GM21390 (cell line): ENCODE data around the gene MFAP4.

ENCODE experiments used
- ATAC-seq: cut with Tn5 transposase; IDR thresholded peaks from one replicate; pipeline ENCODE4 v1.9.1; 2021; ENCODE audit not compliant: unreplicated experiment

The MFAP4 gene

GRCh38 chr17:19386051-19386929 is 700 bp downstream of the MFAP4 start:
- no peak for ATAC-seq

- ATAC-seq: no peak
Measured at GRCh38 chr17:19385521-19385983, 1.4 kb downstream of the MFAP4 start.

DNA sequence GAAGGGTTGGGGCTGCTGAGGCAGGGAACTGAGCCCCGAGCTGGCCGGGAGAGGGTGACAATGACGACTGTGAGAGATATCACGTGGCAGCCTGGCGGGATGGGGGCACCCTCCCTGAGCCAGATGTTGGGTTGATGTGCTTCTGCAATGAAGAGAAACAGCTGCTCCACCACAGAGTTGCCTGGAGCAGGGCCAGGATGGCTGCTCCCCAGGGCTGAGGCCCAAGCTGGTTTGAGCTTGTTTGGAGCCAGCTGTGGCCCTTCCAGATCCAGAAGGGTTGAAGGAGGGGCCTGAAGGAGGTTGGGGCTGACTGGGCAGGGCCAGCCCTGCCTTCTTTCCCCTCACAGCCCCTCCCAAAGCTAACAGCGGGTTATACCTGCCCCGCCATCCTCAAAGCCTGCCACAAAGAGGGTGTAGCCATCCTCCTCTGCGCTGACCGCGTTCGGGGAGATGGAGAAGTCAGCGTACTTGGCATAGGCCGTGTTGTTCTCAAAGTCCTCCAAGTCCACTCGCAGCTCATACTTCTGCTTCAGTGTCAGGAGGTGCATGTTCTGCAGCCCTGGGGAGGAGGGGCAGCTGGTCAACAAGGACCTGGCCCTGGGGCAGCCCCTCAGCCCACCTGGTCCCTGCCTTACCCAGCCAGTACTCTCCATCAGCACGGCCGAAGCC is 2.1 kb downstream of the MFAP4 start:
- no peak for ATAC-seq

- ATAC-seq: no peak
Measured at GRCh38 chr17:19383681-19384470, 3.1 kb downstream of the MFAP4 start.

- no peak for ATAC-seq
Measured at GRCh38 chr17:19382531-19383444, 4.2 kb downstream of the MFAP4 start.

DNA sequence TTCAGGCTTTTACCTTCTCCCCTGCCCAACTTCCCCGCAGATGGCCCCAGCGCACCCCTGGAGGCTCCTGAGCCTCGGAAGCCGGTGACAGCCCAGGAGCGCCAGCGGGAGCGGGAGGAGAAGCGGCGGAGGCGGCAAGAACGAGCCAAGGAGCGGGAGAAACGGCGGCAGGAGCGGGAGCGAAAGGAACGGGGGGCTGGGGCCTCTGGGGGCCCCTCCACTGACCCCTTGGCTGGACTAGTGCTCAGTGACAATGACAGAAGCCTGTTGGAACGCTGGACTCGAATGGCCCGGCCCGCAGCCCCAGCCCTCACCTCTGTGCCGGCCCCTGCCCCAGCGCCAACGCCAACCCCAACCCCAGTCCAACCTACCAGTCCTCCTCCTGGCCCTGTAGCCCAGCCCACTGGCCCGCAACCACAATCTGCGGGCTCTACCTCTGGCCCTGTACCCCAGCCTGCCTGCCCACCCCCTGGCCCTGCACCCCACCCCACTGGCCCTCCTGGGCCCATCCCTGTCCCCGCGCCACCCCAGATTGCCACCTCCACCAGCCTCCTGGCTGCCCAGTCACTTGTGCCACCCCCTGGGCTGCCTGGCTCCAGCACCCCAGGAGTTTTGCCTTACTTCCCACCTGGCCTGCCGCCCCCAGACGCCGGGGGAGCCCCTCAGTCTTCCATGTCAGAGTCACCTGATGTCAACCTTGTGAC is 5.1 kb downstream of the MFAP4 start:
- no peak for ATAC-seq

- no peak for ATAC-seq
Measured at GRCh38 chr17:19381361-19381740, 5.6 kb downstream of the MFAP4 start.

- ATAC-seq: no peak
Measured at GRCh38 chr17:19380481-19381301, 6.3 kb downstream of the MFAP4 start.

DNA sequence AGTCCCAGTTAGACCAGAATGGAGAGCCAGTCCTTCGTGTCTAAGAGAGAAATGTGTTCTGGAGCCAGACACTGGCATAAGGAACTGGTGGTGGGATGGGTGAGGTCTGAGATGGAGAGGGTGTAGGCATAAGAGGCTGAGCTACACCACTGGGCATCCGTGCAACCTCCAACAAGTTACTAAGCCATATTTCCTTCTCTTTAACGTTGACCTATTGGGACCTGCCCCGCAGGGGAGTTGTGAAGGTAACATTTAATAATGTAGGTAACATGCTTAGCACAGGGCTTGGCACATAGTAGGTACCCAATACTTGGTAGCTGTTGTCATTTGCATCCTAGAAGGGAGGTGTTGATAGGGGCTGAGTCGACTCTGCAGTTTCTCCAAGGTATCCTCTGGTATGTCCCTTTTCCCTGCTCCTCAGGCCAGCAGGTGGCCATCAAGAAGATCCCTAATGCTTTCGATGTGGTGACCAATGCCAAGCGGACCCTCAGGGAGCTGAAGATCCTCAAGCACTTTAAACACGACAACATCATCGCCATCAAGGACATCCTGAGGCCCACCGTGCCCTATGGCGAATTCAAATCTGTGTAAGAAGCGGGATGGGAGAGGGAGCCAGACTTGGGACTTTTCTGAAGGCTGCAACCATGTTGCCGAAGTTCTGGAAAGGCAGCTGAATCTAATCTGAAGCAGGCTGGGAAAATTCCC is 7.5 kb downstream of the MFAP4 start:
- no peak for ATAC-seq

DNA sequence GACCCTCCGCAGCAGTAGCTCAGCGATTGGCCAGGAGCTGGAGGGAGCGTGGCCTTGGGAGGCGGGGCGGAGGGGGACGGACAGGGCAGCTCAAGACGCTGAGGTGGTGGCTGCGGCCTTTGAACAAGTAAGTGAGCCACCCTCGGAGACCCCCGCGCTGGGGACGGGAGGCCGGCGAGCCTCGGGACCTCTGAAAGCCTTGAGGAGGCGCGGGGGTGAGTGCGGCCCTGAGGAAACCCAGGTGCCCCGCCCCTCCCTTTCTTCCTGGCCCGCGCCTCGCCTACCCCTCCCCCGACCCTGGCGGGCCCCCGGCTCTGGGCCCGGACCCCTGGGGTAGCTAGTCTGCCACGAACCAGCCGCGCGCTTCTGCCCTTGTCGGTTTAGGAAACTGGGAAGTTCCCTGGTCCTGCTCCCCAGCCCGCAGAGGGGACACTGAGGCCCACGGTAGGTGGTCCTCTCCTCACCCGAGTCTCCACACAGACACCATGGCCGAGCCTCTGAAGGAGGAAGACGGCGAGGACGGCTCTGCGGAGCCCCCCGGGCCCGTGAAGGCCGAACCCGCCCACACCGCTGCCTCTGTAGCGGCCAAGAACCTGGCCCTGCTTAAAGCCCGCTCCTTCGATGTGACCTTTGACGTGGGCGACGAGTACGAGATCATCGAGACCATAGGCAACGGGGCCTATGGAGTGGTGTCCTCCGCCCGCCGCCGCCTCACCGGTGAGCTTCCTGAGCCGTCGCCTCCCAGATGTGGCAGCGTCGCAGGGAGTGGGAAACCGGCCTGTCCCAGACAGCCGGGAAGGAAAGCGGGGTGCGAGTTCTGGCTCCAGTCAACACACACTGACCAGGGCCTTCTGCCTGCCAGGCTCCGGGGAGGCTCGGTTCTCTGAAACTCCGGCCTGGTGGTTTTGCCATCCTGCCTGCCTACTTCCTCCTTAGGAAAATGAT is 8.3 kb downstream of the MFAP4 start, which contains the start of gene MAPK7:
MAPK7 (plus strand) TSS at position 83 of the 945 bp plus-strand sequence; CDS start at position 486, 403 bp downstream.
- peak; percentile 9 for ATAC-seq

GRCh38 chr17:19377602-19378415 is 9.2 kb downstream of the MFAP4 start:
- peak; percentile 88 for ATAC-seq

DNA sequence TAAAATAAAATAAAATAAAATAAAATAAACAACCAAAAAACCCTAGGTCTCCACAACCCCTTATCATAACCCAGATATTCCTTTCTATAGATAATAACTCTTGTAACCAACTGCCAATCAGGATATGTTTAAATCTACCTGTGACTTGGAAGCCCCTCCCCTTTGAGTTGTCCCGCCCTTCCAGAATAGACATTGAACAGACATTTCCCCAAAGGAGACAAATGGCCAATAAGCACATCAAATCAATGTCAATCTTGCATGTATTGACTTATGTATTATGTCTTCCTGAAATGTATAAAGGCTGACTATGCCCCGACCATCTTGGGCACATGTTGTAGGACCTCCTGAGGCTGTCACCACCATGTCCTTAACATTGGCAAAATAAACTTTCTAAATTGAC is 10.2 kb downstream of the MFAP4 start:
- no peak for ATAC-seq

DNA sequence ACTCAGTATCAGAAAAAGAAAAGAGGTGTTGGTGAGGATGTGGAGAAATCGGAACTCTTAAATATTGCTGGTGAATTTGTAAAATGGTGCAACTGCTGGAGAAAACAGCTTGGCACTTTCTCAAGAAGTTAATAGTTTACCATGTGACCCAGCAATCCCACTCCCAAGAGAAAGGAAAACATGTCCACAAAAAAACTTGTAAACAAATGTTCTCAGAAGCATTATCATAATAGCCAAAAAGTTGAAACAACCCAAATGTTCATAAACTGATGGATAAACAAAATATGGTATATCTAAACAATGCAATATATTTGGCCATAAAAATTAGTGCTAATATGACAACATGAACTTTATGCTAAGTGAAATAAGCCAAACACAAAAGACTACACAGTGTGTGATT is 11.3 kb downstream of the MFAP4 start:
- ATAC-seq: no peak

DNA sequence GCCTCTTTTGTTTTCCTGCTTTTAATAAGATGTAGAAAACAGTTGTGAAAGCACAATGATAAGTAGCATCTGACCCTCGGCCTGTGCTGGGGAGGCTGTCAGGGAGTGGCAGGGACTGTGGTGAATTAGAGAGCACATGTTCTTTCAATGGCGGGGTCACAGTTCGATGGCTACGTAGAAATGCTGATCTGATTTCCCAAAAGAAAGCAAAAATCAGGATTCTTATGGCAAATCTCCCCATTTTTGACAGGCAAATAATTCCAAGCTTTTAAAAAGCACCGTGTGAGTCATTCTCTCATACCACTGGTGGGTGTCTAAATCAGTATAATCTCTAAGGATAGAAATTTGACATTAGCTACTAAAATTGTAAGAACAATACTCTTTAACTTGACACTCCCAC is 12.9 kb downstream of the MFAP4 start:
- ATAC-seq: no peak

DNA sequence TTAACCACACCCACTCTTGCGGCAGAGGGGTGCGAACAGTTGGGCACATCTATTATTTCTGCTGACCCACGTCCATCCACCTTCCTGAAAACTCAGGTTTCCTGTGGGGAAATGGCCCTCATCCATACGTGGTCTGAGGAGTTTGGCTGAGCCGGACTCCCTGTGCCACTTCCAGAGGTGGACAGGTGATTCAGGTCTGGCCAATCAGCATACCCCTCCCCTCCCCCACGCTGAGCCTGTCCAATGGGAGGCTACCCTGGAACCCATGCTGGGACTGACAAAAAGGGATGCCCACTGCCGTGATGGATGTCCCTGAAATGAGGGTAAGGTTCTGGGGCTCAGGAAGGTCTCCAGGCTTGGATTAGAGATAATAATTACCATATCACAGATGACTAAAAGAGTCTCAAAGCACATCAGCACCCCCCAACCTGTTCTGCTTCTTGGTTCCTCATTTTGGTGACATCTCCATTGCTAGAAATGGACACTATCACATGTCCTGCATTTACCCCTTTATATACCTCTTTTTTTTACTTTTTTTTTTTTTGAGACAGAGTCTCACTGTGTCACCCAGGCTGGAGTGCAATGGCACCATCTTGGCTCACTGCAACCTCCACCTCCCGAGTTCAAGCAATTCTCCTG is 14.0 kb downstream of the MFAP4 start:
- no peak for ATAC-seq

DNA sequence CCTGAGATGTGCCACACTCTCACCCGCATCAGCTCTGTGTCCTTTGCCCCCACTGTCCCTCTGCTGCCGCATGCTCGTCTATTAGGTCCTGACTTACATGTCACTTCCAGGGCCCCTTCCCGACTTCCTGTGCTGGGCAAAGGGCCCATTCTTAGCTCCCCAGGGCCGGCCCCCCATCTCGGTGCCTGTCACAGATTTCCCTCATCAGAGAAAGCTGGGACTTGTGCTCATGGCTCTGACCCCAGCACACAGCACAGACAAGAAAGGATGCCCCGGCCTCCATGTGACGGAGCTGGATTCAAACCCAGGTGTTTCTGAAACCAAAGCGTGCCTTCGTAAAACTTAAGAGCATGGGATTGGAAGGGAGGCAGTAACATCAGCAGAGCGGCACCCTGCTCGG is 14.6 kb downstream of the MFAP4 start:
- ATAC-seq: no peak
